Calu3 (cell line): ENCODE results near the gene ZC2HC1B. TPM values are rescaled to one million over a fixed set of nuclear protein-coding genes. Genes with fewer than 3 reads are reported as not detected.
A peak's percentile ranks its signal among the peaks of the same experiment; 100 is the strongest.

Experiments used
- BruUV-seq: library from RNA; stranded (reverse); fragments of 400-500 nt; replicated peaks from 2 replicates; lab custom pipeline; 2021; lab: Mats Ljungman, UMichigan
- CTCF ChIA-PET: fragments of 300-600 bp; sonication (Branson Sonifier 250); formaldehyde crosslinking; loops from one replicate; lab custom pipeline; 2022; ENCODE audit warnings: antibody characterized with exemption; lab: Charles Lee
- DNase-seq: peaks from one replicate; pipeline ENCODE4 v3.0.0; 2022
- H3K27ac Mint-ChIP-seq: one replicate; pipeline ENCODE4 v1.8.0; 2022; ENCODE audit warnings: mixed read lengths; ENCODE audit not compliant: unreplicated experiment
- H3K27me3 Mint-ChIP-seq: one replicate; pipeline ENCODE4 v1.8.0; 2022; ENCODE audit warnings: mixed read lengths; ENCODE audit not compliant: unreplicated experiment
- H3K36me3 Mint-ChIP-seq: one replicate; pipeline ENCODE4 v1.8.0; 2022; ENCODE audit warnings: mild to moderate bottlenecking, moderate library complexity, mixed read lengths; ENCODE audit not compliant: insufficient read depth, unreplicated experiment
- H3K4me1 Mint-ChIP-seq: one replicate; pipeline ENCODE4 v1.8.0; 2022; ENCODE audit warnings: mild to moderate bottlenecking, low read depth, mixed read lengths; ENCODE audit not compliant: unreplicated experiment
- H3K4me3 Mint-ChIP-seq: one replicate; pipeline ENCODE4 v1.8.0; 2022; ENCODE audit warnings: mild to moderate bottlenecking, low read depth, moderate library complexity, mixed read lengths; ENCODE audit not compliant: unreplicated experiment
- H3K9me3 Mint-ChIP-seq: one replicate; pipeline ENCODE4 v1.8.0; 2022; ENCODE audit warnings: low read depth, mixed read lengths; ENCODE audit not compliant: unreplicated experiment
- CTCF ChIP-seq: fragments of 200-600 bp; IDR thresholded peaks from one replicate; pipeline ENCODE4 v1.8.0; 2022; ENCODE audit warnings: antibody characterized with exemption; ENCODE audit not compliant: unreplicated experiment
- intact Hi-C: fragments of 100-400 bp; cut with micrococcal nuclease; formaldehyde crosslinking; loops from one replicate; pipeline ENCODE4 v1.10.0; 2022; ENCODE audit not compliant: unreplicated experiment
- total RNA-seq: library from RNA; stranded (reverse); gene quantifications from 2 replicates; pipeline ENCODE4 v1.2.3, GENCODE V29; 2022

ZC2HC1B gene
- total RNA-seq, 1 experiment from 2014 or later: not detected

GRCh38 chr6:143839196-143839595 is 25.1 kb upstream of the ZC2HC1B start:
- Mint-ChIP-seq H3K27ac (no peak overlapping the region), H3K36me3 (peaks cover 16% of the 10 kb centered on the region), H3K4me3 (no peak overlapping the region), H3K27me3 (no peaks in the 10 kb centered on the region), H3K9me3 (no peaks in the 10 kb centered on the region), H3K4me1 (no peaks in the 10 kb centered on the region)
- CTCF ChIA-PET: no interaction called here
- DNase-seq: no peak
- no TSS peak for BruUV-seq
- no peak for TF ChIP-seq CTCF
- intact Hi-C loops: no loop called here

- H3K4me1 Mint-ChIP-seq: no peaks in the 10 kb centered on the region
- intact Hi-C loops: loop anchor here (10.0 kb wide), 1 partner anchor 266 kb away; no protein-coding TSS in a partner anchor
- peaks cover 16% of the 10 kb centered on the region for H3K36me3 Mint-ChIP-seq
- DNase-seq: no peak
- H3K4me3 Mint-ChIP-seq: no peak overlapping the region
- CTCF ChIA-PET: no interaction called here
- H3K27ac Mint-ChIP-seq: no peak overlapping the region
- no peaks in the 10 kb centered on the region for H3K27me3 Mint-ChIP-seq
- BruUV-seq: no TSS peak
- no peak for TF ChIP-seq CTCF
- no peaks in the 10 kb centered on the region for H3K9me3 Mint-ChIP-seq
Measured at GRCh38 chr6:143840595-143841265, 23.5 kb upstream of the ZC2HC1B start.

GRCh38 chr6:143842461-143842901 is 21.8 kb upstream of the ZC2HC1B start:
- Mint-ChIP-seq H3K27ac (peak overlapping the region; percentile 66), H3K27me3 (no peaks in the 10 kb centered on the region), H3K4me1 (no peaks in the 10 kb centered on the region), H3K9me3 (no peaks in the 10 kb centered on the region), H3K4me3 (peak overlapping the region; percentile 82), H3K36me3 (peaks cover 20% of the 10 kb centered on the region)
- CTCF ChIA-PET: interaction anchor here (1.8 kb wide), 1 partner anchor 267 kb away, joined by 8 read pairs; no protein-coding TSS in a partner anchor
- BruUV-seq: TSS peak; percentile 98
- intact Hi-C loops: loop anchor here (10.0 kb wide), 1 partner anchor 268 kb away; no protein-coding TSS in a partner anchor
- no peak for TF ChIP-seq CTCF
- no peak for DNase-seq

GRCh38 chr6:143842902-143843676 is 21.2 kb upstream of the ZC2HC1B start, which contains the start of gene LTV1:
Gene LTV1 (plus strand): TSS chr6:143843338. CDS start chr6:143843478, 140 bp downstream.
- Mint-ChIP-seq H3K4me3 (peak within 1 kb of the TSS; percentile 82), H3K27ac (peak within 1 kb of the TSS; percentile 66), H3K36me3 (peaks cover 20% of the 10 kb centered on the region), H3K9me3 (no peaks in the 10 kb centered on the region), H3K27me3 (no peaks in the 10 kb centered on the region), H3K4me1 (no peaks in the 10 kb centered on the region)
- TF ChIP-seq CTCF: no peak
- peak; percentile 92 for DNase-seq
- CTCF ChIA-PET: interaction anchor here (0.5 to 1.8 kb wide), 2 partner anchors 86 to 268 kb away, joined by 3 to 8 read pairs; no protein-coding TSS in a partner anchor
- no TSS peak for BruUV-seq
- intact Hi-C loops: loop anchor here (10.0 kb wide), 1 partner anchor 268 kb away; no protein-coding TSS in a partner anchor
